Superior temporal gyrus (tissue), 1 donor: ENCODE results near the gene P2RY14.
"Not testable (repeated sequence)": the region's sequence is repeated elsewhere in the genome, so short reads cannot be mapped to it uniquely, and the experiment has no call there.

Source experiments
- DNase-seq: peaks from one replicate; pipeline ENCODE4 v3.0.0-alpha.2; 2016; ENCODE audit errors: extremely low spot score

P2RY14 gene

GRCh38 chr3:151262871-151263525 is 15.3 kb downstream of the P2RY14 start:
- no peak for DNase-seq

- no peak for DNase-seq
Observed at GRCh38 chr3:151259664-151260063, 18.7 kb downstream of the P2RY14 start.

- DNase-seq = no peak
Observed at GRCh38 chr3:151256749-151257148, 21.6 kb downstream of the P2RY14 start.

- DNase-seq = no peak
Observed at GRCh38 chr3:151248772-151249337, 29.5 kb downstream of the P2RY14 start.

GRCh38 chr3:151242006-151242405 is 36.3 kb downstream of the P2RY14 start:
- DNase-seq = not testable (repeated sequence)

- DNase-seq = no peak
Observed at GRCh38 chr3:151236736-151237135, 41.6 kb downstream of the P2RY14 start.

GRCh38 chr3:151236316-151236715 is 42.0 kb downstream of the P2RY14 start:
- DNase-seq = no peak

- no peak for DNase-seq
Observed at GRCh38 chr3:151234825-151235224, 43.5 kb downstream of the P2RY14 start.

GRCh38 chr3:151232991-151233390 is 45.4 kb downstream of the P2RY14 start:
- no peak for DNase-seq

GRCh38 chr3:151232403-151232802 is 45.9 kb downstream of the P2RY14 start:
- not testable (repeated sequence) for DNase-seq

- DNase-seq = no peak
Observed at GRCh38 chr3:151230646-151231045, 47.7 kb downstream of the P2RY14 start.

- DNase-seq = peak; percentile 49
Observed at GRCh38 chr3:151228666-151229040, 49.7 kb downstream of the P2RY14 start.

GRCh38 chr3:151227807-151228665 is 50.3 kb downstream of the P2RY14 start:
- DNase-seq = peak; percentile 93

GRCh38 chr3:151227266-151227806 is 51.0 kb downstream of the P2RY14 start:
- DNase-seq = no peak

- no peak for DNase-seq
Observed at GRCh38 chr3:151226825-151227224, 51.5 kb downstream of the P2RY14 start.

- DNase-seq = no peak
Observed at GRCh38 chr3:151226088-151226563, 52.2 kb downstream of the P2RY14 start.

- no peak for DNase-seq
Observed at GRCh38 chr3:151225040-151225975, 53.0 kb downstream of the P2RY14 start.

GRCh38 chr3:151224268-151224866 is 54.0 kb downstream of the P2RY14 start:
- DNase-seq = no peak

- no peak for DNase-seq
Observed at GRCh38 chr3:151219056-151219455, 59.3 kb downstream of the P2RY14 start.

GRCh38 chr3:151218136-151218535 is 60.2 kb downstream of the P2RY14 start:
- DNase-seq = no peak
